WTC11 (cell line): ENCODE results near the gene KIF6. TPM values are rescaled to one million over a fixed set of nuclear protein-coding genes. Genes with fewer than 3 reads are reported as not detected.

ENCODE experiments used
- ATAC-seq: fragments of 200-7000 bp; cut with Tn5 transposase; 2 replicates; pipeline ENCODE4 v1.10.0; 2021; ENCODE audit warnings: mild to moderate bottlenecking, moderate library complexity
- CTCF ChIA-PET: fragments of 300-600 bp; sonication (Branson Sonifier 250); formaldehyde crosslinking; loops from one replicate; lab custom pipeline; 2021; ENCODE audit warnings: antibody characterized with exemption; lab: Charles Lee
- POLR2A ChIA-PET: fragments of 350-600 bp; sonication (Branson Sonifier 250); formaldehyde crosslinking; loops from one replicate; lab custom pipeline; 2021; ENCODE audit warnings: antibody characterized with exemption; lab: Charles Lee
- DNase-seq: peaks from one replicate; pipeline ENCODE4 v3.0.0; 2021; ENCODE audit warnings: low spot score
- H3K27ac Mint-ChIP-seq: 2 replicates; pipeline ENCODE4 v1.8.0; 2021; ENCODE audit warnings: mixed read lengths
- H3K27me3 Mint-ChIP-seq: 2 replicates; pipeline ENCODE4 v1.8.0; 2021; ENCODE audit warnings: low read depth, mild to moderate bottlenecking, moderate library complexity, mixed read lengths
- H3K36me3 Mint-ChIP-seq: 2 replicates; pipeline ENCODE4 v1.8.0; 2021; ENCODE audit warnings: mixed read lengths
- H3K4me1 Mint-ChIP-seq: 2 replicates; pipeline ENCODE4 v1.8.0; 2022; ENCODE audit warnings: mixed read lengths
- H3K4me3 Mint-ChIP-seq: 2 replicates; pipeline ENCODE4 v1.8.0; 2021; ENCODE audit warnings: mild to moderate bottlenecking, moderate library complexity, mixed read lengths
- H3K9me3 Mint-ChIP-seq: 2 replicates; pipeline ENCODE4 v1.8.0; 2021; ENCODE audit warnings: mixed read lengths
- CTCF ChIP-seq: fragments of 200-600 bp; IDR thresholded peaks from 2 replicates; pipeline ENCODE4 v1.8.0; 2022; ENCODE audit warnings: antibody characterized with exemption
- E2F5 ChIP-seq: sonication (generic); formaldehyde crosslinking; IDR thresholded peaks from 2 replicates; pipeline ENCODE4 v1.8.1; 2022; ENCODE audit warnings: mild to moderate bottlenecking, moderate library complexity, missing genetic modification reagents
- ESRRA ChIP-seq: sonication (generic); formaldehyde crosslinking; IDR thresholded peaks from 2 replicates; pipeline ENCODE4 v1.8.1; 2022; ENCODE audit warnings: mild to moderate bottlenecking, missing genetic modification reagents, borderline replicate concordance
- GRHL2 ChIP-seq: fragments of 250-450 bp; sonication (Bioruptor Pico); IDR thresholded peaks from 2 replicates; pipeline ENCODE4 v1.8.0; 2022; ENCODE audit warnings: mild to moderate bottlenecking, moderate library complexity; ENCODE audit not compliant: insufficient replicate concordance, severe bottlenecking
- GTF2I ChIP-seq: fragments of 250-450 bp; sonication (Bioruptor Pico); conservative IDR thresholded peaks from 2 replicates; pipeline ENCODE4 v1.4.0; 2021; ENCODE audit warnings: mild to moderate bottlenecking
- IRF1 ChIP-seq: sonication (generic); formaldehyde crosslinking; IDR thresholded peaks from 2 replicates; pipeline ENCODE4 v1.8.0; 2023; ENCODE audit warnings: missing genetic modification reagents
- IRF2 ChIP-seq: sonication (generic); formaldehyde crosslinking; IDR thresholded peaks from 2 replicates; pipeline ENCODE4 v1.8.0; 2022; ENCODE audit warnings: low read depth, missing genetic modification reagents, borderline replicate concordance
- JUN ChIP-seq: sonication (generic); formaldehyde crosslinking; IDR thresholded peaks from 2 replicates; pipeline ENCODE4 v1.8.0; 2023; ENCODE audit warnings: mild to moderate bottlenecking, missing genetic modification reagents
- NFATC4 ChIP-seq: fragments of 250-450 bp; sonication (Bioruptor Pico); IDR thresholded peaks from 2 replicates; pipeline ENCODE4 v1.9.0; 2021; ENCODE audit warnings: mild to moderate bottlenecking
- NR3C1 ChIP-seq: sonication (generic); formaldehyde crosslinking; conservative IDR thresholded peaks from 2 replicates; pipeline ENCODE4 v1.8.1; 2023; ENCODE audit warnings: low read depth, mild to moderate bottlenecking, missing genetic modification reagents
- OVOL2 ChIP-seq: fragments of 250-450 bp; sonication (Bioruptor Pico); IDR thresholded peaks from 2 replicates; pipeline ENCODE4 v1.9.0; 2021; ENCODE audit warnings: mild to moderate bottlenecking, borderline replicate concordance
- PRDM15 ChIP-seq: sonication (generic); formaldehyde crosslinking; IDR thresholded peaks from 2 replicates; pipeline ENCODE4 v1.8.0; 2022; ENCODE audit warnings: missing genetic modification reagents
- PREB ChIP-seq: sonication (generic); formaldehyde crosslinking; IDR thresholded peaks from 2 replicates; pipeline ENCODE4 v1.8.1; 2022; ENCODE audit warnings: mild to moderate bottlenecking, missing genetic modification reagents, moderate library complexity, borderline replicate concordance
- SP1 ChIP-seq: sonication (generic); formaldehyde crosslinking; conservative IDR thresholded peaks from 2 replicates; pipeline ENCODE4 v1.8.1; 2022; ENCODE audit warnings: missing genetic modification reagents
- ZBTB21 ChIP-seq: sonication (generic); formaldehyde crosslinking; IDR thresholded peaks from 2 replicates; pipeline ENCODE4 v1.8.1; 2023; ENCODE audit warnings: mild to moderate bottlenecking, missing genetic modification reagents, borderline replicate concordance
- ZNF263 ChIP-seq: sonication (generic); formaldehyde crosslinking; IDR thresholded peaks from 2 replicates; pipeline ENCODE4 v1.8.1; 2022; ENCODE audit warnings: low read depth, mild to moderate bottlenecking, moderate library complexity, missing genetic modification reagents
- ZNF317 ChIP-seq: sonication (generic); formaldehyde crosslinking; IDR thresholded peaks from 2 replicates; pipeline ENCODE4 v1.8.1; 2023; ENCODE audit warnings: low read depth, mild to moderate bottlenecking, moderate library complexity, missing genetic modification reagents, borderline replicate concordance
- ZNF425 ChIP-seq: fragments of 250-450 bp; sonication (Bioruptor Pico); conservative IDR thresholded peaks from 2 replicates; pipeline ENCODE4 v1.9.0; 2021; ENCODE audit warnings: mild to moderate bottlenecking
- ZSCAN18 ChIP-seq: fragments of 250-450 bp; sonication (Bioruptor Pico); IDR thresholded peaks from 2 replicates; pipeline ENCODE4 v2.1.2; 2022; ENCODE audit warnings: mild to moderate bottlenecking, moderate library complexity
- total RNA-seq: library from RNA; stranded (reverse); gene quantifications from 3 replicates; pipeline ENCODE4 v1.2.3, GENCODE V29; 2021

Gene KIF6
- total RNA-seq, 1 experiment from 2014 or later = 0.57 TPM

GRCh38 chr6:39307462-39307861, 417.7 kb downstream of the KIF6 start (continued):
- TF ChIP-seq PRDM15 (CRISPR knock-in tag) = no peak

GRCh38 chr6:39304951-39305350, 420.3 kb downstream of the KIF6 start:
- Mint-ChIP-seq H3K4me3 (no peak overlapping the region), H3K27me3 (peaks cover under 1% of the 10 kb centered on the region), H3K9me3 (no peaks in the 10 kb centered on the region), H3K36me3 (no peaks in the 10 kb centered on the region), H3K4me1 (peaks cover 17% of the 10 kb centered on the region), H3K27ac (no peak overlapping the region)
- TF ChIP-seq SP1 (CRISPR knock-in tag) = no peak
- no peak for TF ChIP-seq JUN
- TF ChIP-seq ZNF263 (CRISPR knock-in tag) = no peak
- TF ChIP-seq OVOL2 (CRISPR knock-in tag) = no peak
- TF ChIP-seq GRHL2 (CRISPR knock-in tag) = no peak
- no peak for TF ChIP-seq NR3C1 (CRISPR knock-in tag)
- no peak for TF ChIP-seq CTCF
- no peak for TF ChIP-seq IRF2
- TF ChIP-seq GTF2I (CRISPR knock-in tag) = no peak
- TF ChIP-seq ZBTB21 (CRISPR knock-in tag) = no peak
- no peak for TF ChIP-seq ZNF425
- no peak for TF ChIP-seq ZNF317 (CRISPR knock-in tag)
- TF ChIP-seq IRF1 (CRISPR knock-in tag) = no peak
- no peak for TF ChIP-seq E2F5 (CRISPR knock-in tag)
- no peak for TF ChIP-seq PREB (CRISPR knock-in tag)
- TF ChIP-seq NFATC4 (CRISPR knock-in tag) = no peak
- no peak for TF ChIP-seq ZSCAN18 (CRISPR knock-in tag)
- no peak for TF ChIP-seq ESRRA (CRISPR knock-in tag)
- DNase-seq (no peak), ATAC-seq (no peak)
- ChIA-PET POLR2A (no interaction called here), CTCF (interaction anchor here (1.2 to 8.4 kb wide), 6 partner anchors 86 to 308 kb away, joined by 3 to 214 read pairs (median 24); no protein-coding TSS in a partner anchor)
